ENCODE measurements around the gene RAMP3.

DNA sequence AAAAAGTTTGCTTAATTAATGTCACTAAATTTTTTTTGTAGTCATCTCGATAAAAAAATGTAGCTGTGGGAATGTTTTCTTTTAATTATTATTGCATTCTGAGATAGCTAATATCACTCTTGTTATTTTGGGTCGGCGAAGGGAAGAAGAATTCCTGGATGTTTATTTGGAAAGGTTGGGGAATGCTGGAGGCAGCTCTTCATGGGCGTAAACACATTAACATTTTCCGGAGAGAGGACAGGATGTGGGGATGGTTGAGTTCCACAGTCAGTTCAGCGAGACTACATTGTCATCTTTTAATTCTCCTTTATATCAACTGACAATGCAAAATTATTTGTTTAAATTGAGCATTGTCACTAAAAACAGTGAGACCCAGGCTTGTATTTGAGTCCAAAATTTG, 72.5 kb downstream of the RAMP3 start:
- TF ChIP-seq, protein P1, sequence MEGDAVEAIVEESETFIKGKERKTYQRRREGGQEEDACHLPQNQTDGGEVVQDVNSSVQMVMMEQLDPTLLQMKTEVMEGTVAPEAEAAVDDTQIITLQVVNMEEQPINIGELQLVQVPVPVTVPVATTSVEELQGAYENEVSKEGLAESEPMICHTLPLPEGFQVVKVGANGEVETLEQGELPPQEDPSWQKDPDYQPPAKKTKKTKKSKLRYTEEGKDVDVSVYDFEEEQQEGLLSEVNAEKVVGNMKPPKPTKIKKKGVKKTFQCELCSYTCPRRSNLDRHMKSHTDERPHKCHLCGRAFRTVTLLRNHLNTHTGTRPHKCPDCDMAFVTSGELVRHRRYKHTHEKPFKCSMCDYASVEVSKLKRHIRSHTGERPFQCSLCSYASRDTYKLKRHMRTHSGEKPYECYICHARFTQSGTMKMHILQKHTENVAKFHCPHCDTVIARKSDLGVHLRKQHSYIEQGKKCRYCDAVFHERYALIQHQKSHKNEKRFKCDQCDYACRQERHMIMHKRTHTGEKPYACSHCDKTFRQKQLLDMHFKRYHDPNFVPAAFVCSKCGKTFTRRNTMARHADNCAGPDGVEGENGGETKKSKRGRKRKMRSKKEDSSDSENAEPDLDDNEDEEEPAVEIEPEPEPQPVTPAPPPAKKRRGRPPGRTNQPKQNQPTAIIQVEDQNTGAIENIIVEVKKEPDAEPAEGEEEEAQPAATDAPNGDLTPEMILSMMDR (optimal IDR thresholded peaks at IDR 0.05 in 1 of 3, IDR thresholded peaks at IDR 0.05 in 1 of 3, conservative IDR thresholded peaks at IDR 0.05 in 1 of 3; ENCODE audit: extremely low read depth in 1 of 3, insufficient read depth in 2 of 3, low read length in 3 of 3), result no peak
- TF ChIP-seq EZH2 (IDR thresholded peaks at IDR 0.05; ENCODE audit: low read length), result no peak

Measured in keratinocyte (primary cell).